Endothelial cell of umbilical vein (primary cell): ENCODE measurements around the gene SEMA4D. TPM values are rescaled to one million over a fixed set of nuclear protein-coding genes. Genes with fewer than 3 reads are reported as not detected.

Experiments used
- BruUV-seq: library from RNA; stranded (reverse); fragments of 400-500 nt; replicated peaks from 2 replicates; lab custom pipeline; 2021; lab: Mats Ljungman, UMichigan
- CTCF ChIA-PET: fragments of 300-600, 350-600 bp; sonication (Branson Sonifier 250); formaldehyde crosslinking; loops from one replicate; lab custom pipeline; 2021; ENCODE audit warnings: antibody characterized with exemption, inconsistent platforms; lab: Charles Lee
- POLR2A ChIA-PET: fragments of 300-600, 350-600 bp; sonication (Branson Sonifier 250); formaldehyde crosslinking; loops from one replicate; lab custom pipeline; 2021; ENCODE audit warnings: antibody characterized with exemption, inconsistent platforms; lab: Charles Lee
- DNase-seq: peaks from one replicate; pipeline ENCODE4 v3.0.0-alpha.2; 2011; ENCODE audit warnings: low read depth, low spot score
- FAIRE-seq: peaks from 2 replicates; lab custom pipeline; 2011; peaks lifted over from hg19 to GRCh38; lab: Jason Lieb, UNC
- H2AFZ ChIP-seq: 2 replicates; pipeline ENCODE4 v1.6.0; 2012; ENCODE audit warnings: low read depth, low read length, control low read depth, inconsistent platforms
- H3K27ac ChIP-seq: 2 replicates; pipeline ENCODE4 v1.5.1; 2011; ENCODE audit warnings: low read depth, mild to moderate bottlenecking, control low read depth, low read length, moderate library complexity; ENCODE audit not compliant: insufficient read depth
- H3K27me3 ChIP-seq, 2 experiments: 2 replicates each; pipeline versions ENCODE4 v1.6.0 to v1.6.1; 2011; ENCODE audit warnings: low read length in 2 of 2, mixed read lengths in 1 of 2; ENCODE audit not compliant: control insufficient read depth in 2 of 2, insufficient read depth in 2 of 2
- H3K36me3 ChIP-seq, 2 experiments: 2 replicates in 1 of 2; 3 replicates in 1 of 2; pipeline ENCODE4 v1.5.1; 2011; ENCODE audit warnings: low read length in 2 of 2, mild to moderate bottlenecking in 1 of 2, moderate library complexity in 1 of 2; ENCODE audit not compliant: control insufficient read depth in 2 of 2, insufficient read depth in 2 of 2; ENCODE audit errors: extremely low read depth in 1 of 2
- H3K4me1 ChIP-seq: 3 replicates; pipeline ENCODE4 v1.5.1; 2011; ENCODE audit warnings: mild to moderate bottlenecking, low read length; ENCODE audit not compliant: control insufficient read depth, insufficient read depth; ENCODE audit errors: extremely low read depth
- H3K4me2 ChIP-seq: 2 replicates; pipeline ENCODE4 v1.6.1; 2011; ENCODE audit warnings: low read length, control low read depth, mixed read lengths; ENCODE audit not compliant: insufficient read depth
- H3K4me3 ChIP-seq, 3 experiments: fragments of 200-600 bp in 1 of 3; sonication (generic), shearing (Covaris generic) in 1 of 3; replicated peaks in 1 of 3; 2 replicates each; pipeline ENCODE4 v1.5.1; 2011 to 2016; ENCODE audit warnings: control low read depth in 3 of 3, low read length in 3 of 3, mild to moderate bottlenecking in 2 of 3, inconsistent platforms in 1 of 3, low read depth in 1 of 3, moderate library complexity in 1 of 3; ENCODE audit not compliant: insufficient read depth in 1 of 3
- H3K79me2 ChIP-seq: 2 replicates; pipeline ENCODE4 v1.6.0; 2012; ENCODE audit warnings: low read length, inconsistent platforms; ENCODE audit not compliant: control insufficient read depth, insufficient read depth
- H3K9ac ChIP-seq: replicated peaks from 2 replicates; pipeline ENCODE3; 2011; ENCODE audit warnings: low read length, control low read depth; ENCODE audit not compliant: insufficient read depth; ENCODE audit errors: extremely low read depth
- H3K9me1 ChIP-seq: replicated peaks from 3 replicates; pipeline ENCODE4 v1.6.0; 2011; ENCODE audit warnings: mild to moderate bottlenecking, low read length; ENCODE audit not compliant: control insufficient read depth, insufficient read depth; ENCODE audit errors: extremely low read depth
- H3K9me3 ChIP-seq: replicated peaks from 2 replicates; pipeline ENCODE4 v1.5.1; 2012; ENCODE audit warnings: low read length, inconsistent platforms; ENCODE audit not compliant: control insufficient read depth, insufficient read depth
- H4K20me1 ChIP-seq: replicated peaks from 2 replicates; pipeline ENCODE3; 2011; ENCODE audit warnings: mild to moderate bottlenecking, low read length; ENCODE audit not compliant: control insufficient read depth, insufficient read depth; ENCODE audit errors: extremely low read depth
- FOS ChIP-seq: IDR thresholded peaks from 2 replicates; pipeline ENCODE4 v1.6.1; 2011; ENCODE audit warnings: mild to moderate bottlenecking, low read length, moderate library complexity, borderline replicate concordance; ENCODE audit not compliant: insufficient read depth
- JUN ChIP-seq: IDR thresholded peaks from 2 replicates; pipeline ENCODE4 v1.6.1; 2011; ENCODE audit warnings: borderline replicate concordance, low read depth; ENCODE audit not compliant: insufficient read length, insufficient read depth
- MYC ChIP-seq: IDR thresholded peaks from one replicate; pipeline ENCODE4 v1.6.1; 2011; ENCODE audit warnings: mild to moderate bottlenecking, low read depth, low read length
- POLR2AphosphoS5 ChIP-seq: IDR thresholded peaks from 2 replicates; pipeline ENCODE4 v1.6.1; 2012; ENCODE audit warnings: low read depth, mild to moderate bottlenecking, control low read depth, low read length, moderate library complexity; ENCODE audit not compliant: insufficient read depth
- dilution Hi-C: fragments of 300-500 bp; cut with MboI; formaldehyde crosslinking; loops from one replicate; pipeline ENCODE4 v1.15.0; 2019; ENCODE audit warnings: low sequenced_read_pairs; ENCODE audit not compliant: extremely low pct_ligation_motif_present
- intact Hi-C: fragments of 100-400 bp; cut with micrococcal nuclease; formaldehyde crosslinking; loops from one replicate; pipeline ENCODE4 v1.10.0; 2022
- polyA plus RNA-seq, 4 experiments: library from polyadenylated mRNA; depleted of rRNA in 3 of 4; stranded (reverse) in 3 of 4; unstranded in 1 of 4; fragments of >200 nt; gene quantifications; 2 replicates each; pipeline versions ENCODE4 v1.2.1 to v1.2.3, GENCODE V29; 2011 to 2012; ENCODE audit warnings: missing spikeins in 1 of 4
- total RNA-seq: library from RNA; stranded (reverse); gene quantifications from 2 replicates; pipeline ENCODE4 v1.2.3, GENCODE V29; 2021
- TF ChIP-seq, protein P1 (sequence below), 2 donors: IDR thresholded peaks; 1 replicate in 1 of 2; 2 replicates in 1 of 2; pipeline ENCODE4 v1.5.1; 2011; ENCODE audit warnings: low read length in 2 of 2, mild to moderate bottlenecking in 2 of 2, moderate library complexity in 2 of 2, control low read depth in 1 of 2, inconsistent platforms in 1 of 2, low read depth in 1 of 2; ENCODE audit not compliant: insufficient read depth in 1 of 2; ENCODE audit errors: extremely low read depth in 1 of 2
- TF ChIP-seq, protein P2 (sequence below): IDR thresholded peaks from 2 replicates; pipeline ENCODE4 v1.6.1; 2011; ENCODE audit not compliant: insufficient read depth, insufficient read length

Gene SEMA4D
- total and polyA plus RNA-seq, 2 donors (not counting 3 experiments of a cell fraction or from before 2014, with no cell fraction given): 3.9 to 15.7 TPM

DNA sequence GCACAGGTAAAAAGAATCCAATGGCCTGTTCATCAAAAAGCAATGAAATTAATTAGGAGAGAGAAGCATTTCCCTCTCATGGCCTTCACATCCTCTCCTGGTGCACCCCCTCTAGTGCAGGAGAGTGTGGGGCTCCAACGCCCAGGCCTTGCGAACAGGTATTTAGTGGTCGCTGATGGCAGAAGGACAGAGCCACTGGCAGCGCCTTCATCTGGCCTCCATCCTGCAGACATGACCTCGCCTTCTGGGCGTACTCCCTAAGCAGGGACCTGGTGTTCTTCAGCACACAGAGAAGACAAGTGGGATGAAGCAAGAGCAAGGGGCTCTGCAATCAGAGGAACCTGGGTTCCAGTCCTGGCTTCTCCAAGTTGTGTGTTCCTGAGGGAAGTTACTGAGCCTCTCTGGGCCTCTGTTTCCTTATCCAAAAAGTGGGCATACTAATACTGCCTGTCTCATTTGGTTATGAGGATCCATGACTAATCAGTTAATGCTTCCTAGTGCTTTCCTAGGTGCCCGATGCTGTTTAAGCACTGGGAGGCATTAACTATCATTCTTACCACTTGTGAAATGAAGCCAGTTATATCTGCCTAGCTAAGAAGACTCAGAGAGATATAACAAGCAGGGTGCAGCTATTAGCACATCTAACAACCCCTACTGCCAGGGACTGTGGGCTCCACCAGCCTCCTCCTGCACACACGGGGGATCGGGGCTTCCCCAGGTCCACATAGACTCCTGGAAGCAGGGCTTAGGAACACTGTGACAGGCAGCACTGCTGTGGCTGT is 77.3 kb downstream of the SEMA4D start:
- no TSS peak for BruUV-seq
- FAIRE-seq: no peak

More for the DNA sequence above, 77.3 kb downstream of the SEMA4D start:
- Histone ChIP-seq H3K79me2 (no peaks in the 10 kb centered on the region), H3K9me1 (no peaks in the 10 kb centered on the region), H3K9ac (no peak overlapping the region), H4K20me1 (no peaks in the 10 kb centered on the region), H3K4me2 (no peak overlapping the region), H3K9me3 (no peaks in the 10 kb centered on the region), H2AFZ (no peak overlapping the region), H3K36me3 (no peaks in the 10 kb centered on the region), H3K27ac (no peak overlapping the region), H3K4me1 (peaks cover 10% of the 10 kb centered on the region), H3K27me3 (no peaks in the 10 kb centered on the region), H3K4me3 (no peak overlapping the region)
- ChIA-PET POLR2A (no interaction called here), CTCF (no interaction called here)
- dilution Hi-C loops: no loop called here
- DNase-seq: no peak
- intact Hi-C loops: no loop called here
- TF ChIP-seq MYC: no peak
- TF ChIP-seq POLR2AphosphoS5: no peak
- TF ChIP-seq, protein P1, sequence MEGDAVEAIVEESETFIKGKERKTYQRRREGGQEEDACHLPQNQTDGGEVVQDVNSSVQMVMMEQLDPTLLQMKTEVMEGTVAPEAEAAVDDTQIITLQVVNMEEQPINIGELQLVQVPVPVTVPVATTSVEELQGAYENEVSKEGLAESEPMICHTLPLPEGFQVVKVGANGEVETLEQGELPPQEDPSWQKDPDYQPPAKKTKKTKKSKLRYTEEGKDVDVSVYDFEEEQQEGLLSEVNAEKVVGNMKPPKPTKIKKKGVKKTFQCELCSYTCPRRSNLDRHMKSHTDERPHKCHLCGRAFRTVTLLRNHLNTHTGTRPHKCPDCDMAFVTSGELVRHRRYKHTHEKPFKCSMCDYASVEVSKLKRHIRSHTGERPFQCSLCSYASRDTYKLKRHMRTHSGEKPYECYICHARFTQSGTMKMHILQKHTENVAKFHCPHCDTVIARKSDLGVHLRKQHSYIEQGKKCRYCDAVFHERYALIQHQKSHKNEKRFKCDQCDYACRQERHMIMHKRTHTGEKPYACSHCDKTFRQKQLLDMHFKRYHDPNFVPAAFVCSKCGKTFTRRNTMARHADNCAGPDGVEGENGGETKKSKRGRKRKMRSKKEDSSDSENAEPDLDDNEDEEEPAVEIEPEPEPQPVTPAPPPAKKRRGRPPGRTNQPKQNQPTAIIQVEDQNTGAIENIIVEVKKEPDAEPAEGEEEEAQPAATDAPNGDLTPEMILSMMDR (IDR thresholded peaks at IDR 0.05; ENCODE audit: extremely low read depth in 1 of 2, insufficient read depth in 1 of 2, low read depth in 1 of 2, low read length in 2 of 2): no peak
- TF ChIP-seq, protein P2, sequence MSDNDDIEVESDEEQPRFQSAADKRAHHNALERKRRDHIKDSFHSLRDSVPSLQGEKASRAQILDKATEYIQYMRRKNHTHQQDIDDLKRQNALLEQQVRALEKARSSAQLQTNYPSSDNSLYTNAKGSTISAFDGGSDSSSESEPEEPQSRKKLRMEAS: no peak
- TF ChIP-seq JUN: no peak
- no peak for TF ChIP-seq FOS
